SH-SY5Y (cell line): ENCODE measurements around the gene DOK4.

Source experiments
- GATA2 ChIP-seq: IDR thresholded peaks from 2 replicates; pipeline ENCODE4 v1.6.1; 2011; ENCODE audit warnings: mild to moderate bottlenecking, low read depth, low read length
- GATA3 ChIP-seq: IDR thresholded peaks from 2 replicates; pipeline ENCODE4 v1.6.1; 2011; ENCODE audit warnings: low read depth, mild to moderate bottlenecking, low read length, moderate library complexity

- TF ChIP-seq GATA2 = no peak
- TF ChIP-seq GATA3 = no peak
Measured at GRCh38 chr16:57422026-57422944, 64.0 kb downstream of the DOK4 start.
